B cell (primary cell): ENCODE results near the gene CFAP100. TPM values are rescaled to one million over a fixed set of nuclear protein-coding genes. Genes with fewer than 3 reads are reported as not detected.

Source experiments
- ATAC-seq: fragments of 200-7000 bp; cut with Tn5 transposase; one replicate; pipeline ENCODE4 v1.10.0; 2021; ENCODE audit warnings: low read depth, mild to moderate bottlenecking, moderate number of reproducible peaks, moderate library complexity
- CTCF ChIA-PET: fragments of 350-600 bp; sonication (Branson Sonifier 250); formaldehyde crosslinking; loops from one replicate; lab custom pipeline; 2021; ENCODE audit warnings: antibody characterized with exemption, inconsistent platforms; lab: Charles Lee
- POLR2A ChIA-PET: fragments of 350-600 bp; sonication (Branson Sonifier 250); formaldehyde crosslinking; loops from one replicate; lab custom pipeline; 2021; ENCODE audit warnings: antibody characterized with exemption; lab: Charles Lee
- DNase-seq: peaks from one replicate; pipeline ENCODE4 v3.0.0; 2013
- H2AFZ ChIP-seq: 2 replicates; pipeline ENCODE4 v1.6.1; 2012; ENCODE audit warnings: mild to moderate bottlenecking, low read depth, low read length; ENCODE audit not compliant: insufficient read depth, poor library complexity, severe bottlenecking
- H3K27ac ChIP-seq, 2 donors: 1 replicate in 1 of 2; 2 replicates in 1 of 2; pipeline ENCODE4 v1.5.1; 2012 to 2013; ENCODE audit warnings: low read length in 2 of 2, mild to moderate bottlenecking in 2 of 2, moderate library complexity in 1 of 2
- H3K27me3 ChIP-seq, 4 experiments: fragments of 200-600 bp in 1 of 4; sonication (generic) in 1 of 4; replicated peaks in 1 of 4; 1 replicate in 2 of 4; 2 replicates in 2 of 4; pipeline versions ENCODE4 v1.6.1 to v1.7.0; 2013 to 2016; ENCODE audit warnings: low read length in 3 of 4, mild to moderate bottlenecking in 2 of 4, mixed read lengths in 1 of 4, moderate library complexity in 1 of 4; ENCODE audit not compliant: insufficient read depth in 4 of 4, control insufficient read depth in 3 of 4; ENCODE audit errors: control extremely low read depth in 1 of 4
- H3K36me3 ChIP-seq, 2 experiments: replicated peaks in 1 of 2; 1 replicate in 1 of 2; 2 replicates in 1 of 2; pipeline versions ENCODE4 v1.6.1 to v1.7.1; 2013; ENCODE audit warnings: low read length in 1 of 2; ENCODE audit not compliant: insufficient read depth in 2 of 2, control insufficient read depth in 1 of 2; ENCODE audit errors: control extremely low read depth in 1 of 2, extremely low read depth in 1 of 2
- H3K4me1 ChIP-seq, 2 donors: fragments of 200-600 bp in 1 of 2; sonication (generic) in 1 of 2; 1 replicate in 1 of 2; 2 replicates in 1 of 2; pipeline versions ENCODE4 v1.5.1 to v1.6.1; 2013 to 2017; ENCODE audit warnings: low read length in 2 of 2; ENCODE audit not compliant: control insufficient read depth in 2 of 2, insufficient read depth in 2 of 2
- H3K4me2 ChIP-seq: replicated peaks from 2 replicates; pipeline ENCODE3; 2012; ENCODE audit warnings: mild to moderate bottlenecking, low read depth, low read length; ENCODE audit not compliant: poor library complexity, severe bottlenecking
- H3K4me3 ChIP-seq, 5 experiments: fragments of 200-600 bp in 1 of 5; sonication (generic) in 1 of 5; 1 replicate in 3 of 5; 2 replicates in 2 of 5; pipeline versions ENCODE4 v1.5.1 to v1.7.0; 2011 to 2016; ENCODE audit warnings: low read length in 4 of 5, mild to moderate bottlenecking in 4 of 5, low read depth in 2 of 5, control low read depth in 1 of 5, moderate library complexity in 1 of 5; ENCODE audit not compliant: insufficient read depth in 1 of 5; ENCODE audit errors: control extremely low read depth in 1 of 5, extremely low read depth in 1 of 5
- H3K79me2 ChIP-seq: fragments of 200-600 bp; sonication (generic); one replicate; pipeline ENCODE4 v1.6.0; 2016; ENCODE audit warnings: low read length; ENCODE audit not compliant: control insufficient read depth, insufficient read depth
- H3K9ac ChIP-seq: fragments of 200-600 bp; sonication (generic); 2 replicates; pipeline ENCODE4 v1.6.1; 2017; ENCODE audit warnings: mild to moderate bottlenecking, low read length, moderate library complexity
- H3K9me3 ChIP-seq, 3 donors: one replicate each; pipeline versions ENCODE4 v1.6.1 to v1.7.1; 2013; ENCODE audit warnings: low read length in 2 of 3; ENCODE audit not compliant: control insufficient read depth in 2 of 3, insufficient read depth in 1 of 3; ENCODE audit errors: control extremely low read depth in 1 of 3
- H4K20me1 ChIP-seq: 2 replicates; pipeline ENCODE4 v1.6.0; 2012; ENCODE audit warnings: mild to moderate bottlenecking, low read length; ENCODE audit not compliant: insufficient read depth, control insufficient read depth, poor library complexity, severe bottlenecking
- H3K27ac Mint-ChIP-seq: one replicate; pipeline ENCODE4 v1.8.0; 2021; ENCODE audit warnings: mixed read lengths
- H3K27me3 Mint-ChIP-seq: one replicate; pipeline ENCODE4 v1.8.0; 2021; ENCODE audit warnings: mixed read lengths
- H3K4me1 Mint-ChIP-seq: one replicate; pipeline ENCODE4 v1.8.0; 2021; ENCODE audit warnings: mixed read lengths
- H3K4me3 Mint-ChIP-seq: one replicate; pipeline ENCODE4 v1.8.0; 2021; ENCODE audit warnings: mixed read lengths
- H3K9me3 Mint-ChIP-seq: one replicate; pipeline ENCODE4 v1.8.0; 2022; ENCODE audit warnings: mixed read lengths; ENCODE audit not compliant: insufficient read depth
- CTCF ChIP-seq: fragments of 200-600 bp; IDR thresholded peaks from one replicate; pipeline ENCODE4 v1.8.0; 2022; ENCODE audit warnings: antibody characterized with exemption, mild to moderate bottlenecking
- EZH2 ChIP-seq: IDR thresholded peaks from 2 replicates; pipeline ENCODE4 v1.6.1; 2012; ENCODE audit warnings: borderline replicate concordance, low read depth, mild to moderate bottlenecking, moderate library complexity, low read length; ENCODE audit not compliant: insufficient read depth, poor library complexity, severe bottlenecking
- WGBS: methylation state at CpG from one replicate; pipeline ENCODE4 v1.1.5; 2013; ENCODE audit warnings: missing lambda C conversion rate; ENCODE audit not compliant: insufficient coverage; 5-methylcytosine and 5-hydroxymethylcytosine counted together
- intact Hi-C: fragments of 100-400 bp; cut with micrococcal nuclease; formaldehyde crosslinking; loops from one replicate; pipeline ENCODE4 v1.10.0; 2022
- polyA plus RNA-seq: library from polyadenylated mRNA; depleted of rRNA; stranded (reverse); fragments of >200 nt; gene quantifications from 2 replicates; pipeline ENCODE4 v1.2.3, GENCODE V29; 2012
- total RNA-seq, 2 donors: library from RNA; stranded (reverse); fragments of 120-200 nt in 1 of 2; gene quantifications; 1 replicate in 1 of 2; 2 replicates in 1 of 2; pipeline versions ENCODE4 v1.2.3 to v1.2.4, GENCODE V29; 2013 to 2022

Gene CFAP100
- total and polyA plus RNA-seq, 2 donors (not counting 1 experiment from before 2014, with no cell fraction given) = not detected

- Mint-ChIP-seq H3K27me3 (peaks cover 9% of the 10 kb centered on the region), H3K9me3 (no peaks in the 10 kb centered on the region), H3K4me3 (no peak overlapping the region), H3K27ac (no peak overlapping the region), H3K4me1 (peaks cover 3% of the 10 kb centered on the region)
- no peaks in the 10 kb centered on the region for H3K9me3 ChIP-seq
- no peaks in the 10 kb centered on the region for H3K27me3 ChIP-seq
- DNase-seq = no peak
- H2AFZ ChIP-seq = no peak overlapping the region
- H3K4me3 ChIP-seq = no peak overlapping the region
- POLR2A ChIA-PET = no interaction called here
- H3K4me1 ChIP-seq = peaks cover 5 to 6% of the 10 kb centered on the region in 2 donors
- H3K9ac ChIP-seq = no peak overlapping the region
- no peaks in the 10 kb centered on the region for H3K79me2 ChIP-seq
- no peak overlapping the region for H3K4me2 ChIP-seq
- TF ChIP-seq CTCF (no peak), EZH2 (no peak)
- no peak for ATAC-seq
- intact Hi-C loops = no loop called here
- no peaks in the 10 kb centered on the region for H3K36me3 ChIP-seq
- no peak overlapping the region for H3K27ac ChIP-seq
- H4K20me1 ChIP-seq = no peaks in the 10 kb centered on the region
- CTCF ChIA-PET = interaction anchor here (0.9 kb wide), 1 partner anchor 35 kb away, joined by 7 read pairs; no protein-coding TSS in a partner anchor
- WGBS = 78% methylated on average over 1 of the region's 8 CpGs
Measured at GRCh38 chr3:126485176-126485897, 90.6 kb downstream of the CFAP100 start.

- Histone ChIP-seq H3K9ac (no peak overlapping the region), H3K27ac (no peak overlapping the region), H3K27me3 (no peaks in the 10 kb centered on the region), H4K20me1 (no peaks in the 10 kb centered on the region), H3K36me3 (no peaks in the 10 kb centered on the region), H3K4me1 (peaks cover 5 to 6% of the 10 kb centered on the region in 2 donors), H3K4me2 (no peak overlapping the region), H3K9me3 (no peaks in the 10 kb centered on the region), H3K4me3 (no peak overlapping the region), H3K79me2 (no peaks in the 10 kb centered on the region), H2AFZ (no peak overlapping the region)
- Mint-ChIP-seq H3K27ac (no peak overlapping the region), H3K4me1 (peaks cover 3% of the 10 kb centered on the region), H3K27me3 (peaks cover 9% of the 10 kb centered on the region), H3K4me3 (no peak overlapping the region), H3K9me3 (no peaks in the 10 kb centered on the region)
- no peak for TF ChIP-seq CTCF
- ATAC-seq (no peak), DNase-seq (no peak)
- 96% methylated on average over 7 of the region's 9 CpGs for WGBS
- intact Hi-C loops = no loop called here
- POLR2A ChIA-PET = no interaction called here
- CTCF ChIA-PET = no interaction called here
Measured at GRCh38 chr3:126485956-126486355, 91.2 kb downstream of the CFAP100 start.
